Inflammatory macrophage treated with lipopolysaccharide for 4 hours (primary cell): ENCODE data around the gene ADCY5.
A peak's percentile ranks its signal among the peaks of the same experiment; 100 is the strongest.
"Not testable (repeated sequence)": the region's sequence is repeated elsewhere in the genome, so short reads cannot be mapped to it uniquely, and the experiment has no call there.

ENCODE experiments used
- DNase-seq: peaks from one replicate; pipeline ENCODE4 v3.0.0-alpha.2; 2020

ADCY5 gene

GRCh38 chr3:123281929-123282328 is 167.0 kb downstream of the ADCY5 start:
- no peak for DNase-seq

DNA sequence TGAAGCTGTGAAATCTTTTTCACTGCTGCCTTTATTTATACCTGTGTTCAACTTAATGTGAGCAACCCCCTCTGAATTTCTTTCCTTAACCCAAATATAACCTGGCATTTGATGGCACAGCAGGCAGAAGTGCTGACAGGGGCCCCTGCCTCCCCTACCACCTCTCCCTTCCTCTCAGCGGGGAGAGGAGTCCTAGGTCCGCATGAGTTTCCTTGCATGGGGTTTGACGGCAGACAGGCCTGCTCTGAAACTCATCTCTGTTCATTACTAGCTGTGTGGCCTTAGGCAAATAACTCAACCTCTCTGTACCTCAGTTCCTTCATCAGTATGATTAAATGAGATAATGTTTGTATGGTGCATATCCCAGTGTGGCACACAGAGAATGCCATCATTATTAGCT is 167.5 kb downstream of the ADCY5 start:
- DNase-seq, result no peak

- DNase-seq, result no peak
These were observed 169.8 kb downstream of the ADCY5 start for GRCh38 chr3:123279121-123279520.

DNA sequence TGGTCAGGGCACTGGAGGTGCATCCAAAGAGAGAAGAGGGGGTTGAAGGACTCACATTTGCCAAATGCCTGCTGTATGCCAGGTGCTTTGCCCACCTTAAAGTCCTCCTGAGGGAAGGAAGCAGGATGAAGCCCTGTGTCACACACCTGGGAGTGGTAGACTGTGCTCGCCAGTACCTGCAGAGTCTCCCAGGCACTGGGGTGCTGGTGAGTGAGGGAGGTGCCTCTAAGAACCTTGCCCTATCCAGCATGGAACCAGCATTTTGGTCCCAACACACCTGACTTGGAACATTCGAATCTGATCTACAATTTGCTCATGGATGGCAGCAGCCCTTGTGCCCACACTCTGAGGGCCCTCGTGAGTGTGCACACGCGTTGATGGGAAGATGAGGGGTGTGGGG is 170.4 kb downstream of the ADCY5 start:
- DNase-seq, result no peak

- no peak for DNase-seq
These were observed 171.8 kb downstream of the ADCY5 start for GRCh38 chr3:123277106-123277505.

DNA sequence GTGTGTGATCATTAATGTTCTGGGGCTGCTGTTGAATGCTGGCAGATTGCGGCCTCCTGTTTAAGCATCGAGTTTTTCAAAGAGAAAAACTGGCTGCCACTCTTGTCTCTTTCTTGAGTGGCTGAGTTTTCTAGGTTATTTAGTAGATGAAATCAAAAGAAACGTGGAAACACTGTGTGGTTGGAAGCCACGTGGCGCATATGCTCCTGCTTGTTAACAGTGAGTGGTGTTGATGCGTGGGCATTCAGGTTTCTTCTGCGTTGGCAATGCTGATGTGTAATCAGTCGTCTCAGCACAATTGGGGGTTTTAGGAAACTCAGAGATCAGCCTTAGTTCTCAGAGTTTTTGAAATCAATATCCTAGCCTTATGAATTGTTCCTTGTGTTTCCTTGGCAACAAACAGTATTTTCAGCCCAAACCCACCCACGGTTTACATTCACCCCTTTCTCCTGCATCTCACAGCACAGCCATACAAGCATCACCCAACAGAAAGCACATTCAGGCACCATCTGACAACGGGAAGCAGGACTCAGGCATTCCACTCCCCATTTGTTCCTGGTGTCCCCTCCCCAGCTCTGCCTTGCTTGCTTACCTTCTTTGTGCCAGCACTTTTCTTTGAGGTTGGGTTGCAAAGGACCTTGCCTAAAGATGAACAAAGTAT is 172.4 kb downstream of the ADCY5 start:
- DNase-seq, result no peak

GRCh38 chr3:123275691-123276090 is 173.2 kb downstream of the ADCY5 start:
- no peak for DNase-seq

GRCh38 chr3:123272547-123272946 is 176.3 kb downstream of the ADCY5 start:
- no peak for DNase-seq

GRCh38 chr3:123271466-123272159 is 177.3 kb downstream of the ADCY5 start:
- DNase-seq, result no peak

DNA sequence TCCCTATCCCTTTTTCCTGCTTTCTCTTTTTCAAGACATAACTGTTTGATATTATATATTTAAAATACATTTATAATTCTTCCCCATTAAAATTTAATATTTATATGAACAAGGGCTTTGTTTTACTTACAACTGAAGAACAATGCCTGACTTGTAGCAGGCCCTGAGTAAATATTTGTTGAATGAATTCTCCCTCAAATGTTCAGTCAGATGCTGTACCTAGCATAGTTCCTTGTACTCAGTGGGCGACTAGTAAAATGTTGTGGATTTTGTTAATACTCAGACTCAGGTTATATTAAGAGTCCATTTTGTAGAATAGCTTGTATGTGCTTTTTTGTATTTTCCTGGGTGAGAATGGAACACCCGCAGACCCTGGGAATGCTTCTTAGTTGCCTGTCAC is 178.1 kb downstream of the ADCY5 start:
- DNase-seq, result no peak

GRCh38 chr3:123267821-123268220 is 181.1 kb downstream of the ADCY5 start:
- no peak for DNase-seq

GRCh38 chr3:123263941-123264340 is 184.9 kb downstream of the ADCY5 start:
- no peak for DNase-seq

DNA sequence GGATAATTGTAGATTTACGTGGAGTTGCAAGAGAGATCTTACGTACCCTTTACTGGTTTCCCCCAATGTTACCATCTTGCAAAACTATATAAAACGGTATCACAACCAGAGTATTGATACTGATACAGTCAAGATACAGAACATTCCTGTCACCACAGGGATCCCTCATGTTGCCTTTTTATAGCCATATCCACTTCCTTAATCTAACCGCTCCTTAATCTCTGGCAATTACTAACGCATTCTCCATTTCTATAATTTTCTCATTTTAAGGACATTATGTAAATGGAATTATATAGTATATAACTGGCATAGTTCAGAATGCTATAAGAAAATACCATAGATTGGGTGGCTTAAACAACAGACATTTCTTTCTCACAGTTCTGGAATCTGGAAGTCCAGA is 186.0 kb downstream of the ADCY5 start:
- DNase-seq, result no peak

DNA sequence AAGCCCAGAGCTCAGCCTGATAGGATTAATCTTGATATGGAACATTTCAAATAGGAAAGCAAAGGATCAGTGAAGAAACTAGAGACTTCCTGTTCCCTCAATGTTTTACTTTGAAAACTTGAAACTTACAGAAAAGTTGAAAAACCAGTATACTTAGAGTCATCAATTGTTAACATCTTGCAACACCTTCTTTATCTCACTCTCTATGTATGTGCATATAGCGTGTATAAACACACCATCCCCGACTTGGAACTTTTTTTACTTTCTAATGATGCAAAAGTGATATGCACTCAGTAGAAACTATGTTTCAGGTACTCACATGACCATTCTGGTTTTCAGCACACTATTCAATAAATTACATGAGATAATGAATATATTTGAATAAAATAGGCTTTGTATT is 186.7 kb downstream of the ADCY5 start:
- DNase-seq, result no peak

DNA sequence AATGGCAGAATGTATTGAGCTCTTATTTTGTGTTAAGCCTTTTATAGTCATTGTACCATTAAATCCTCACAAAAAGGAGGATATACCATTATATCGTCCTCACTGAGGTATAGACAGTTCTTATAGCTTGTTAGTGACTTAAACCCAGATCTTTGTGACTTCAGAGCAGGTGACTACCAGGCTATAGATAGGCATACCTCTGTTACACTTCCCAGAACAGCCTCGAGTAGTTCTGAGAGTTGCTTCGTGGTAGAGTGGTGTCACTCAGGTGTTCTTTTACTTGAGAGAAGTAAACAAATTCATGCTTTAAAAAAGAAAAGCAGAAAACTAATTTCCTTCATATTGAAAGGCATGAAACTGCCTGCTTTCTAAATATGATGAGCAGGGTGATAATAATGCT is 187.2 kb downstream of the ADCY5 start:
- DNase-seq, result no peak

DNA sequence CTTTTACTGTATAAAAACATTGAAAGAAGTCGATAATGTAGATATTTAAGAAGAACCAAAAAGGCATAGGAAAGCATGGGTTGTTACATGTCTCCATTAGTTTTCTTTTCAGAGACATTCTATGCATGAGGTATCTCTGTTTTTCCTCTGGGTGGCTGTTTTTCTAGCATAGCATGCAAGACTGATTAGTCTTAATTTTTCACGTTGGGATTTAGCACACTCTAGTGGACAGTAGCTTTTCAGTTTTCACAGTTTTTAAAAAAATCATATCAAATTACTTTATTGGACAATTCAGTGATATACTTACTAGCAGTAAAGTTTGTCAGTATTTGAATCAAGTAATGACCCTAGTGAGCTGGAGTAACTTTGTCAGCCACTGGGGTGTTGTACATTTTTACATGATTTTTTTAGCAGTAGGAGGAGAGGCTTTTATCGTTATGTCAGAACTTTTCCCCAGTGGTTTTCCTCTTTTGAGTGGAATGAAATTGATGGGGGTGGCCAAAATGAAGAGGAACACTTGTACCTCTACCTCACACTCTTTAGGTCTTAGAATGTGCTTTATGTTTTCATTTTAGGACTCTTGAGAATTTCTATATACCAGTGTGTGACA is 190.0 kb downstream of the ADCY5 start:
- DNase-seq, result peak; percentile 52

DNA sequence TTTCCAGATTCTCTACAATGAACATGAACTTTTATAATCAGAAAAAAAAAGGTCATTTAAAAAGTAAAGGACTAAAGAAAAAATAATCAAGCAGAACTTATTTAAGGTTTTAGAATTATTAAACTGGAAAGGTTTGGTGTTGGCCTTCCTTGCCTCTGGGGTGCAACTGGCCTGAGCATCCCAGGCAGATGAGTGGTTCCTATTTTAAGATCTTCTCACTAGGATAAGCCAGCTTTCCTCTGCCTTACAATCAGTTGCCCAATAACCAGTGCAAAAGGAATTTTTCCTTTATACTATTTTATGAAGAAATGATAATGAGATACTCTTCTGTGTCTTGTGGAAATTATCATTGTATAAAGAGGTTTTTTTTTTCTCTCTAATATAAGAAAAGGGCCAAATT is 190.5 kb downstream of the ADCY5 start:
- no peak for DNase-seq

- DNase-seq, result no peak
These were observed 192.6 kb downstream of the ADCY5 start for GRCh38 chr3:123256256-123256655.

DNA sequence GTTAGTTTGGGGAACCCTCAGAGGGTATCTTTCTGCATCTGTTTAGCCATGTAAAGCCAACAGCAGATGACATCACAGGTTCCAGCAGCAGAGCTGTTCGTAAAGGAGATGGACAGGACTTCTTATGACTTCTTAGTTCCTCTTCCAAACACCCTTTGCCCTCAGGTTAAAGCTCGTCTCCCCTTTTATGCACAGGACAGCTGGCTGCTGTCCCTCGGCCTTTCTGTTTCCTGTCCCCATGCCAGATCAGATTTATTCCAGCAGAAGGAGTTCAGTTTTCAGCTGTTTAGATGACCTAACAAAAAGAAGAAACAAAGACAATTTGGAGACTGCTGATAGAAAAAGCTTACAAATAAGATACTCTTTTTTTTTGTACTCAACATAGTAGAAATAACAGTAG is 202.0 kb downstream of the ADCY5 start:
- no peak for DNase-seq

DNA sequence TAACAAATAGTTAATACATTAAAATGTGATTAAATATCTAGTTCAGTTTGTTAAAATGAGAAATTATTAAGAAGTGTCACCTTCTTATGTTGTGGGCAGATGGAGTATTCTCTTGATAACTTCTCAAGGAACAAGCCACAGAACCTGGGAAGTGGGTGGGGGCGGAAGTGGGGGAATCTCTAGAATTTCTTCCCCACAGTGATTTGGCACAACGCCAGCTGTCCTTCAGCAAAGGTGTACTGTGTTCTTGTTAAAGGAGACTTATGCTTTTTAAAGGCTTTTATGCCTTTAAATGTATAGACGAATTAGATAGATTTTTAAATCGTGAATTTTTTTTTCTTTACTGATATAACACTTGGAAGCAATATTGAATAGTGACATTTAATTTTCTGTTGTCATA is 204.8 kb downstream of the ADCY5 start:
- DNase-seq, result no peak

DNA sequence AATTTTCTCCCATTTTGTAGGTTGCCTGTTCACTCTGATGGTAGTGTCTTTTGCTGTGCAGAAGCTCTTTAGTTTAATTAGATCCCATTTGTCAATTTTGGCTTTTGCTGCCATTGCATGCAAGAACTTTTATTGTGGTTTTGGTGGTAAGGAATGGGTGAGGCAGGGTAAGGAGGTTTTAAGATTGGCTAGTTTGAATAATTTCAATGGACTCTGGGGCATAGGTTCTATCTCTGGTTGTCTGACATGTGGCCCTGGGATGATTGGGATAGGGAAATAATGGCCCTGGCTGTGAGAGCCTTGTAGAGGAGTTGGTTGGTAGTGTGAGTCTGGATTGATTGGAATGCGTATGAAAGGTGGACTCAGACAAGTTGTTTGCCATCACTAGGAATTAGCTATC is 209.1 kb downstream of the ADCY5 start:
- no peak for DNase-seq

DNA sequence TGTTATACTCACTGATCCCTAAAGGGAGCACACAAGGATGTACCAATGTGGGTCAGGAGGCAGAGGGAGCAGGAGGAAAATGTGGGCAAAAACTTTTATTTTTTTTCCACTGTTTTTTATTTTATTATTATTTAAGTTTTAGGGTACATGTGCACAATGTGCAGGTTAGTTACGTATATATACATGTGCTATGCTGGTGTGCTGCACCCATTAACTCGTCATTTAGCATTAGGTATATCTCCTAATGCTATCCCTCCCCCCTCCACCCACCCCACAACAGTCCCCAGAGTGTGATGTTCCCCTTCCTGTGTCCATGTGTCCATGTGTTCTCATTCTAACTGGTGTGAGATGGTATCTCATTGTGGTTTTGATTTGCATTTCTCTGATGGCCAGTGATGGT is 209.7 kb downstream of the ADCY5 start:
- DNase-seq, result not testable (repeated sequence)

DNA sequence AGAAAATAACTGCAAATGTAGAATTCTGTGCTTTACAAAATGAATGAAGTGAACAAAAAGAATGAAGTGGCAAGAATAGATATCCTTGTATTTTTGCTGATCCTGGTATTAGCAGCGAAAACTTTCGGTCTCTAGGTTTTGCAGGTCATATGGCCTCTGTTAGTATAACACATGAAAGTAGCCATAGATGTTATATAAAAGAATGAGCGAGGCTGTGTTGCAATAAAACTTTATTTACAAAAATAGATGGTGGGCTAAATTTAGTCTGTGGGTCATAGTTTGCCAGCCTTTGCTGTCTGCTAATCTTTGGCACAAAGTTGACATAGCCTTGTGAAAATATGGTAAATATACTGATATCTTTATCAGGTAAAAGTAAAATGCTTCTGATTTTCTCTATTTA is 212.0 kb downstream of the ADCY5 start:
- DNase-seq, result no peak
